DMS53 (cell line): Measurements from ENCODE around the gene SIM1.

Experiments
- DNase-seq: peaks from one replicate; lab custom pipeline; 2025; lab: John Stamatoyannopoulos, UW

SIM1 gene

GRCh38 chr6:100472674-100473073 lies 8.0 kb upstream of the SIM1 start:
- DNase-seq: peak; percentile 36

GRCh38 chr6:100470422-100471120 lies 5.8 kb upstream of the SIM1 start:
- no peak for DNase-seq

GRCh38 chr6:100469101-100469859 lies 4.6 kb upstream of the SIM1 start:
- DNase-seq: no peak

- no peak for DNase-seq
Measured at GRCh38 chr6:100468016-100468622, 3.4 kb upstream of the SIM1 start.

GRCh38 chr6:100467129-100468015 lies 2.7 kb upstream of the SIM1 start:
- no peak for DNase-seq

GRCh38 chr6:100466410-100467128 lies 1.8 kb upstream of the SIM1 start:
- DNase-seq: peak; percentile 86

GRCh38 chr6:100465701-100466409 lies 1.1 kb upstream of the SIM1 start:
- peak; percentile 37 for DNase-seq

GRCh38 chr6:100464162-100464851 lies 414 bp downstream of the SIM1 start:
- no peak for DNase-seq

- no peak for DNase-seq
Measured at GRCh38 chr6:100463630-100464161, 1.0 kb downstream of the SIM1 start.

- peak; percentile 57 for DNase-seq
Measured at GRCh38 chr6:100462706-100463629, 1.8 kb downstream of the SIM1 start.

- no peak for DNase-seq
Measured at GRCh38 chr6:100461917-100462705, 2.6 kb downstream of the SIM1 start.

- peak; percentile 52 for DNase-seq
Measured at GRCh38 chr6:100461278-100461916, 3.3 kb downstream of the SIM1 start.

GRCh38 chr6:100460650-100461204 lies 4.0 kb downstream of the SIM1 start:
- peak; percentile 33 for DNase-seq

- DNase-seq: no peak
Measured at GRCh38 chr6:100459592-100460184, 5.0 kb downstream of the SIM1 start.

- DNase-seq: no peak
Measured at GRCh38 chr6:100458841-100459591, 5.7 kb downstream of the SIM1 start.
